PC-3 (cell line): ENCODE data around the gene TFDP1. TPM values are rescaled to one million over a fixed set of nuclear protein-coding genes. Genes with fewer than 3 reads are reported as not detected.

Experiments
- ATAC-seq: fragments of 200-7000 bp; cut with Tn5 transposase; 2 replicates; pipeline ENCODE4 v1.9.1; 2020; ENCODE audit warnings: mild to moderate bottlenecking, moderate library complexity
- BruUV-seq: library from RNA; stranded (reverse); fragments of 400-500 nt; replicated peaks from 2 replicates; lab custom pipeline; 2021; lab: Mats Ljungman, UMichigan
- CTCF ChIA-PET: fragments of 300-600 bp; sonication (Branson Sonifier 250); formaldehyde crosslinking; loops from one replicate; lab custom pipeline; 2022; ENCODE audit warnings: antibody characterized with exemption; lab: Charles Lee
- POLR2A ChIA-PET: fragments of 300-600 bp; sonication (Branson Sonifier 250); formaldehyde crosslinking; loops from one replicate; lab custom pipeline; 2022; ENCODE audit warnings: antibody characterized with exemption; ENCODE audit not compliant: unreplicated experiment; lab: Charles Lee
- DNase-seq: peaks from one replicate; pipeline ENCODE4 v3.0.0-alpha.2; 2015
- H2AFZ ChIP-seq: fragments of 300-600 bp; sonication (generic); 2 replicates; pipeline ENCODE4 v1.6.0; 2016; ENCODE audit warnings: antibody characterized with exemption, low read length
- H3F3A ChIP-seq: fragments of 300-600 bp; sonication (generic); one replicate; pipeline ENCODE4 v1.6.0; 2017; ENCODE audit warnings: antibody characterized with exemption, low read length, control low read depth, mild to moderate bottlenecking; ENCODE audit not compliant: unreplicated experiment
- H3K27ac ChIP-seq: fragments of 300-600 bp; sonication (generic); 2 replicates; pipeline ENCODE4 v1.5.1; 2016; ENCODE audit warnings: mild to moderate bottlenecking, low read length
- H3K27me3 ChIP-seq: fragments of 300-600 bp; sonication (generic); 2 replicates; pipeline ENCODE4 v1.6.1; 2016; ENCODE audit warnings: low read length, mixed read lengths
- H3K36me3 ChIP-seq: fragments of 300-600 bp; sonication (generic); 2 replicates; pipeline ENCODE4 v1.6.1; 2016; ENCODE audit warnings: low read depth, mixed run types, low read length, mixed read lengths
- H3K4me1 ChIP-seq: fragments of 300-600 bp; sonication (generic); 2 replicates; pipeline ENCODE4 v1.5.1; 2016; ENCODE audit warnings: low read length; ENCODE audit not compliant: insufficient read depth
- H3K4me2 ChIP-seq: fragments of 300-600 bp; sonication (generic); 2 replicates; pipeline ENCODE4 v1.6.0; 2016; ENCODE audit warnings: low read length
- H3K4me3 ChIP-seq: fragments of 300-600 bp; sonication (generic); 2 replicates; pipeline ENCODE4 v1.5.1; 2016; ENCODE audit warnings: mild to moderate bottlenecking, low read length, mixed read lengths
- H3K79me2 ChIP-seq: fragments of 300-600 bp; sonication (generic); 2 replicates; pipeline ENCODE4 v1.6.1; 2017; ENCODE audit warnings: low read length, mixed read lengths
- H3K9ac ChIP-seq: fragments of 300-600 bp; sonication (generic); 2 replicates; pipeline ENCODE4 v1.6.0; 2016; ENCODE audit warnings: mild to moderate bottlenecking, low read length
- H3K9me2 ChIP-seq: fragments of 300-600 bp; sonication (generic); replicated peaks from 2 replicates; pipeline ENCODE4 v1.6.1; 2016; ENCODE audit warnings: mixed run types, low read length, mixed read lengths
- H3K9me3 ChIP-seq: fragments of 300-600 bp; sonication (generic); 2 replicates; pipeline ENCODE4 v1.6.1; 2016; ENCODE audit warnings: low read length, mixed read lengths
- H4K20me1 ChIP-seq: fragments of 300-600 bp; sonication (generic); 2 replicates; pipeline ENCODE4 v1.6.1; 2016; ENCODE audit warnings: low read length, mixed read lengths
- EZH2 ChIP-seq: fragments of 300-600 bp; sonication (generic); IDR thresholded peaks from one replicate; pipeline ENCODE4 v1.6.1; 2017; ENCODE audit warnings: antibody characterized with exemption, mild to moderate bottlenecking, low read length; ENCODE audit not compliant: unreplicated experiment
- EZH2phosphoT487 ChIP-seq: fragments of 300-600 bp; sonication (generic); IDR thresholded peaks from 2 replicates; pipeline ENCODE4 v1.6.1; 2018; ENCODE audit warnings: mild to moderate bottlenecking, antibody characterized with exemption, low read length, borderline replicate concordance
- intact Hi-C: fragments of 100-400 bp; cut with micrococcal nuclease; formaldehyde crosslinking; loops from 2 replicates; pipeline ENCODE4 v1.9.0; 2023
- total RNA-seq: library from RNA; depleted of rRNA; stranded (reverse); fragments of >200 nt; gene quantifications from 2 replicates; pipeline ENCODE4 v1.2.3, GENCODE V29; 2014
- TF ChIP-seq, protein P1 (sequence below): fragments of 300-600 bp; sonication (generic); conservative IDR thresholded peaks from 2 replicates; pipeline ENCODE4 v1.5.1; 2017; ENCODE audit warnings: antibody characterized with exemption, low read depth, mild to moderate bottlenecking, low read length

The TFDP1 gene
- total RNA-seq, 1 experiment from 2014 or later = 89.5 TPM

DNA sequence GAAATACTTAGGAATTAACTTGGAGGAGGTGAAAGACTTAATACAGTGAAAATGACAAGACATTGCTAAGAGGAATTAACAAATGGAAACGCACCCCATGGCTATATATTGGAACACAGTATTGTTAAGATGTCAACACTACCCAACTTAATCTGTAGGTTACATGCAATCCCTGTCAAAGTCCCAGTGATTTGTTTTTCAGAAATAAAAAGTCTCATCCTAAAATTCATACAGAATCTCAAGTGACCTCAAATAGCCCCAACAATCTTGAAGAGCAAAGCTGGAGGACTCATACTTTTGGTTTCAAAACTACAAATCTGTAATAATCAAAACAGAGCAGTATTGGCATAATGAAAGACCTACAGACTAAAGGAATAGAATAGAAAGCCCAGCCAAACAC, 60.2 kb downstream of the TFDP1 start:
- no peaks in the 10 kb centered on the region for H3K79me2 ChIP-seq
- ATAC-seq (no peak), DNase-seq (no peak)
- peaks cover 17% of the 10 kb centered on the region for H3K36me3 ChIP-seq
- no peaks in the 10 kb centered on the region for H3F3A ChIP-seq
- no peak for TF ChIP-seq EZH2
- TF ChIP-seq EZH2phosphoT487 = no peak
- TF ChIP-seq, protein P1, sequence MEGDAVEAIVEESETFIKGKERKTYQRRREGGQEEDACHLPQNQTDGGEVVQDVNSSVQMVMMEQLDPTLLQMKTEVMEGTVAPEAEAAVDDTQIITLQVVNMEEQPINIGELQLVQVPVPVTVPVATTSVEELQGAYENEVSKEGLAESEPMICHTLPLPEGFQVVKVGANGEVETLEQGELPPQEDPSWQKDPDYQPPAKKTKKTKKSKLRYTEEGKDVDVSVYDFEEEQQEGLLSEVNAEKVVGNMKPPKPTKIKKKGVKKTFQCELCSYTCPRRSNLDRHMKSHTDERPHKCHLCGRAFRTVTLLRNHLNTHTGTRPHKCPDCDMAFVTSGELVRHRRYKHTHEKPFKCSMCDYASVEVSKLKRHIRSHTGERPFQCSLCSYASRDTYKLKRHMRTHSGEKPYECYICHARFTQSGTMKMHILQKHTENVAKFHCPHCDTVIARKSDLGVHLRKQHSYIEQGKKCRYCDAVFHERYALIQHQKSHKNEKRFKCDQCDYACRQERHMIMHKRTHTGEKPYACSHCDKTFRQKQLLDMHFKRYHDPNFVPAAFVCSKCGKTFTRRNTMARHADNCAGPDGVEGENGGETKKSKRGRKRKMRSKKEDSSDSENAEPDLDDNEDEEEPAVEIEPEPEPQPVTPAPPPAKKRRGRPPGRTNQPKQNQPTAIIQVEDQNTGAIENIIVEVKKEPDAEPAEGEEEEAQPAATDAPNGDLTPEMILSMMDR = no peak
- no peaks in the 10 kb centered on the region for H3K9me2 ChIP-seq
- H3K9me3 ChIP-seq = no peaks in the 10 kb centered on the region
- no peaks in the 10 kb centered on the region for H4K20me1 ChIP-seq
- H3K27me3 ChIP-seq = no peaks in the 10 kb centered on the region
- no peak overlapping the region for H2AFZ ChIP-seq
- no peak overlapping the region for H3K4me2 ChIP-seq
- H3K27ac ChIP-seq = no peak overlapping the region
- ChIA-PET POLR2A (no interaction called here), CTCF (no interaction called here)
- no TSS peak for BruUV-seq
- intact Hi-C loops = no loop called here
- H3K9ac ChIP-seq = no peak overlapping the region
- H3K4me3 ChIP-seq = no peak overlapping the region
- peaks cover 9% of the 10 kb centered on the region; the same call in 1 of the 2 replicates for H3K4me1 ChIP-seq

DNA sequence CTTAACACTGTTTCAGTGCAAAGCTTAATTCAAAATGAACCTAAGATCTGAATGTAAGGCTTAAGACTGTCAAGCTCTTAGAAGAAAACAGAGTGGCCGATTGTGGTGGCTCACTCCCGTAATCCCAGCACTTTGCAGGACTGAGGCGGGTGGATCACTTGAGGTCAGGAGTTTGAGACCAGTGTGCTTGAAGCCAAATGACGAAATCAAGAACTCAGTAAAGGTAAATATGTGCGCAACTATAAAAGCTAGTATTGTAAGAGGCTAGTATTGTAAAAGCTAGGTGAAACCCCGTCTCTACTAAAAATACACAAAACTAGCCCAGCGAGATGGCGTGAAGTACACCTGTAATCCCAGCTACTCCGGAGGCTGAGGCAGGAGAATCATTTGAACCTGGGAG, 60.8 kb downstream of the TFDP1 start:
- Histone ChIP-seq H3F3A (no peaks in the 10 kb centered on the region), H3K9me3 (no peaks in the 10 kb centered on the region), H3K4me2 (no peak overlapping the region), H2AFZ (no peak overlapping the region), H3K27ac (no peak overlapping the region), H3K4me3 (no peak overlapping the region), H3K4me1 (peaks cover 9% of the 10 kb centered on the region; the same call in 1 of the 2 replicates), H4K20me1 (no peaks in the 10 kb centered on the region), H3K9ac (no peak overlapping the region), H3K36me3 (peaks cover 13% of the 10 kb centered on the region), H3K9me2 (no peaks in the 10 kb centered on the region), H3K79me2 (no peaks in the 10 kb centered on the region), H3K27me3 (no peaks in the 10 kb centered on the region)
- BruUV-seq = no TSS peak
- TF ChIP-seq, protein P1 = no peak
- no peak for TF ChIP-seq EZH2
- no peak for TF ChIP-seq EZH2phosphoT487
- DNase-seq (no peak), ATAC-seq (no peak)
- POLR2A ChIA-PET = no interaction called here
- intact Hi-C loops = no loop called here
- CTCF ChIA-PET = no interaction called here

DNA sequence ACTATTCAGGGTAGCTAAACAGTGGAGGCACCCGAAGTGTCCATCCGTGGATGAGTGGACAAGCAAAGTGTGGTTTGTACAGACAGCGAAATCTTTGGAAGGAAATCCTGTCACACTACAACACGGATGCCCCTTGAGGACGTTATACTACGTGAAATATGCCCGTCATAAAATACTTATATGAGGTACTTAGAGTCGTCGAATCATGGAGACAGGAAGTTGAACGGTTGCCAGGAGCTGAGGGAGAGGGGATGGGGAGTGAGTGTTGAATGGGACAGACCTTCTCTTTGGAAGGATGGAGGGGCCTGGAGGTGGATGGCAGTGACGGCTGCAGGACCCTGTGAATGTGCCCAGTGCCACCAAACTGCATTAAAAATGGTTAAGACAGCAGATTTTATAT, 61.8 kb downstream of the TFDP1 start:
- peaks cover 9% of the 10 kb centered on the region; the same call in 1 of the 2 replicates for H3K4me1 ChIP-seq
- no peak overlapping the region for H3K4me3 ChIP-seq
- no peaks in the 10 kb centered on the region for H4K20me1 ChIP-seq
- no peaks in the 10 kb centered on the region for H3K79me2 ChIP-seq
- no peaks in the 10 kb centered on the region for H3K9me3 ChIP-seq
- BruUV-seq = no TSS peak
- no peaks in the 10 kb centered on the region for H3K27me3 ChIP-seq
- ChIA-PET CTCF (no interaction called here), POLR2A (no interaction called here)
- DNase-seq (no peak), ATAC-seq (no peak)
- H2AFZ ChIP-seq = no peak overlapping the region
- H3K36me3 ChIP-seq = peaks cover 10% of the 10 kb centered on the region
- H3K9ac ChIP-seq = no peak overlapping the region
- H3F3A ChIP-seq = no peaks in the 10 kb centered on the region
- intact Hi-C loops = no loop called here
- H3K9me2 ChIP-seq = no peaks in the 10 kb centered on the region
- no peak overlapping the region for H3K4me2 ChIP-seq
- no peak overlapping the region for H3K27ac ChIP-seq
- TF ChIP-seq EZH2phosphoT487 = no peak
- TF ChIP-seq, protein P1 = no peak
- no peak for TF ChIP-seq EZH2
